ENCODE results near the gene TSC22D2. TPM values are rescaled to one million over a fixed set of nuclear protein-coding genes. Genes with fewer than 3 reads are reported as not detected.
A peak's percentile ranks its signal among the peaks of the same experiment; 100 is the strongest.

TSC22D2 gene
- total RNA-seq, 1 experiment from 2014 or later, result 26.5 TPM

DNA sequence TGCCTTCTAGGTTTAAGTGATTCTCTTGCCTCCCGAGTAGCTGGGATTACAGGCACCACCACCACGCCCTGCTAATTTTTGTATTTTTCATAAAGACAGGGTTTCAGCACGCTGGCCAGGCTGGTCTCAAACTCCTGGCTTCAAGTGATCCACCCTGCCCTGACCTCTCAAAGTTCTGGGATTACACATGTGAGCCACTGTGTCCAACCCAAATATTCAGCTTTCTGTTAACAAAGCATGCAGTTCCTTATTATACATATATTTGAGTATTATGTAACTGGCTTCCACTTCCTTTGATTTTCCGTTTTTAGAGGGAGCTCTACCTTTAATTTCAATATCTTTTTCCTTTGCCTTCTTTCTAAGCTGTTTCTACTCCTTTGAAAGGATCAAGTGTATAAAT, 26.1 kb downstream of the TSC22D2 start:
- no peaks in the 10 kb centered on the region for H3K36me3 Mint-ChIP-seq (ENCODE audit: insufficient read depth in 1 of 3, low read depth in 3 of 3)

More for the DNA sequence above, 26.1 kb downstream of the TSC22D2 start:
- Histone ChIP-seq H2AK5ac (ENCODE audit: insufficient read length, low read length) (no peak overlapping the region), H4K20me1 (ENCODE audit: control insufficient read depth, insufficient read depth, insufficient read length) (no peaks in the 10 kb centered on the region), H3K4ac (ENCODE audit: low read depth, low read length) (no peak overlapping the region), H3K79me1 (ENCODE audit: insufficient read depth, low read depth, low read length, poor library complexity, severe bottlenecking) (no peaks in the 10 kb centered on the region), H3K9me3 (ENCODE audit: control insufficient read depth, low read depth, low read length) (no peaks in the 10 kb centered on the region), H3K23ac (ENCODE audit: insufficient read length, low read depth, low read length) (no peak overlapping the region), H3K4me1 (ENCODE audit: insufficient read depth, low read length) (no peaks in the 10 kb centered on the region), H2AFZ (ENCODE audit: low read length) (no peak overlapping the region), H3K27ac (ENCODE audit: insufficient read length, low read depth, low read length) (no peak overlapping the region), H3K14ac (ENCODE audit: insufficient read depth, low read length) (no peak overlapping the region), H3K9ac (ENCODE audit: extremely low read depth, insufficient read length, low read length) (no peak overlapping the region), H3K23me2 (ENCODE audit: insufficient read length, low read depth, low read length, poor library complexity, severe bottlenecking) (no peaks in the 10 kb centered on the region), H3K27me3 (ENCODE audit: insufficient read depth, low read length) (no peaks in the 10 kb centered on the region), H2BK120ac (ENCODE audit: low read depth, low read length, poor library complexity, severe bottlenecking) (no peak overlapping the region), H3K18ac (ENCODE audit: insufficient read length, low read depth, low read length) (no peak overlapping the region), H2BK15ac (ENCODE audit: low read depth, low read length) (no peak overlapping the region), H3K4me2 (ENCODE audit: insufficient read depth, insufficient read length, low read length) (no peak overlapping the region), H3K79me2 (ENCODE audit: insufficient read depth, low read length) (no peaks in the 10 kb centered on the region; the same call in 1 of the 2 replicates), H4K5ac (ENCODE audit: insufficient read length, low read depth, low read length) (no peak overlapping the region), H3T11ph (ENCODE audit: low read length) (no peak overlapping the region), H2BK20ac (ENCODE audit: low read depth, low read length, poor library complexity, severe bottlenecking) (no peak overlapping the region), H2BK5ac (ENCODE audit: insufficient read length, low read length) (no peak overlapping the region), H4K91ac (ENCODE audit: insufficient read length, low read depth, low read length) (no peak overlapping the region), H4K8ac (replicated peaks; ENCODE audit: insufficient read length, low read depth, low read length) (no peak overlapping the region), H3K56ac (ENCODE audit: insufficient read length, low read depth, low read length) (no peak overlapping the region), H2BK12ac (ENCODE audit: insufficient read length, low read depth, low read length) (no peak overlapping the region)
- Mint-ChIP-seq H3K4me1 (peaks cover 16 to 24% of the 10 kb centered on the region in 2 experiments), H3K9me3 (no peaks in the 10 kb centered on the region), H3K27ac (peak overlapping the region in 1 of 3 experiments; percentile 83; a peak in 3 of 7 replicates), H3K4me3 (no peak overlapping the region), H3K27me3 (ENCODE audit: low read depth) (no peaks in the 10 kb centered on the region)
- no peak for TF ChIP-seq CTCF (conservative IDR thresholded peaks at IDR 0.05)
- no CpG with 5 or more reads among the region's 4 CpGs for WGBS (ENCODE audit: extremely low coverage, insufficient read length, low lambda C conversion rate)
- no peak for DNase-seq

All from H9 (cell line).